EH (cell line): ENCODE data around the gene ARHGAP10.
"Not testable (repeated sequence)": the region's sequence is repeated elsewhere in the genome, so short reads cannot be mapped to it uniquely, and the experiment has no call there.

Source experiments
- DNase-seq: peaks from one replicate; pipeline ENCODE4 v3.0.0-alpha.2; 2015; ENCODE audit warnings: low read depth

The ARHGAP10 gene

DNA sequence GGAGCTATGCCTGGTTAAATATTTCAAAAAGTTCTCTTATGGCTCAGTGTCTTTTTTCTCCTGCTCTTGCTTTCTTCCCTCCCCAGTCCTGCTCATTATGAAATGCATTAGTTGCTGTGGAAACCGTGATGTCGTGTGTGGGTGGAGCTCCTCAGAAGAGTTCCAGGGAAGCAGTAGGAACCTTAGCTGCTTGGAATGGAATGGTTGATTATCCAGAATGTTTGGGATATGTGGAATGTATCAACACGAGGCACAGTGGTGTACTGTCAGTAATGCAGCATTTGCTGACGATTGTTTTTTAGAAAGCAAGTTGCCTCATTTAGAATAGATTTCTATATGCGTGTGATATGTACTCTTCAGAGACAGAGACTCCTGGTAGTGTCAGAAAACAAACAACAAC is 333.2 kb downstream of the ARHGAP10 start:
- peak; percentile 77 for DNase-seq

DNA sequence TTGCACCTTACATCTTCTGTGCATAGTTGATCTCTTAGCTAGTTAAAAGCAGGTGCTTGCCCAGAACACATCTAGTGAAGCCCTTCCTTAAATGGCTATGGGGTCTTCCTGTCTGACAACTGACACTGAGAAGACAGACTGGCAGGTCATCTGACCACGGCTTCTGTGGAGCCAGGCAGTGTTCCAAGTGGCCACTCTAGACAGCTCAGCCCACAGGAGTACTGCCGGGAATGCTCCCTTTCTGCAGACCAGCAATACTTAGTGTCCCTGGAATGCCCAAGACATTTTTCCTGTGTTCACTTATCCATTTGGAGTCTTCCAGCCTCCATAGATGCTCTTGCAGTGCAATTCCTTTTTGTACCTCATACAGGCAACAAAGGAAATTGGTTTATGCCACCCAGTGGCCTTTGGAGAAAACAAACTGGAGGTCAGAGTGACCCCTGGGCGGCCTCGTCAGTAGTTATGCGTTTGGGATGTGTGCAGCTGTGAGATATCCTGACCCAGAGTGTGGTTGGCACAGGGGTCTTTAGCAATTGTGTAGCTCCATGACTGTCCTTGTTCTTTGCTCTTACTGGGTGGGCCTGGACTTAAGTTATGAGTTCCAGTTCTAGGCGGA is 335.5 kb downstream of the ARHGAP10 start:
- DNase-seq: peak; percentile 49

DNA sequence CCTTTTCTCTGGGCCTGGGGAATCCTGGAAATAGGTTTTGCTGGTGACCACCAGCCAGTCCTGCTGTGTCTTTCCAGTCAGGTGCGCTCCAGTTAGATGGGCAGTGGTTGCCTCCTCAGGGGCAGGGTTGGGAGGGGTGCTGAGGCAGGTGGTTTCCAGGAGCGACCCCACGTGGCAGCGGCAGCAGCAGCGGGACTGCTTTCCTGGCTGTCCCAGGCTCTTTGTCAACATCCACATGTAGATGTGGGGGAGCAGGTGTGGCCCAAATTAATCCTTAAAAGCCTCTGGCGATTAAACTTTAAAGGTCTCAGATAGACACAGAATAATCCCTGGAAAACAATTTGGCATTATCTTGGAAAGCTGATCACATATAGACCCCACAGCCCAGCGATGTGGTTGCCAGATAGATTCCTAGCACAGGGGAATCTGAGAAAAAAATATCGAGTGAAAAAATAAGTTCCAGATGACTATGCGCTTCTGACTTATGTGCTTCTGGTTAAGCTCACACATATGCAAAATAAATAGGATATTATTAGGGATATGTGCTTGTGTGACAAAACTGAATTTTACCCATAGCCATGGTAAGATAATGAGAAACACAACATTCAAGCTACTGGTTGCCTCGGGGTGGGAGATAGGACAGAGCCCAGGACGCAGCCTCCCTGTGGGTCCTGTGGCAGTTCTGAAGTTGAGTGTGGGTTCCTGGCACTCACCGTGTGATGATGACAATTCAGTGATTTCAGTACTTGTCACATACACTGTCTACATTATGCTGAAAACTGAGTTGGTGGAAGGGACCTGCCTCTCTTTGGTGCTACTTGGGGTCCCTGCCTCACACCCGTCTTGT is 336.4 kb downstream of the ARHGAP10 start:
- DNase-seq: no peak

DNA sequence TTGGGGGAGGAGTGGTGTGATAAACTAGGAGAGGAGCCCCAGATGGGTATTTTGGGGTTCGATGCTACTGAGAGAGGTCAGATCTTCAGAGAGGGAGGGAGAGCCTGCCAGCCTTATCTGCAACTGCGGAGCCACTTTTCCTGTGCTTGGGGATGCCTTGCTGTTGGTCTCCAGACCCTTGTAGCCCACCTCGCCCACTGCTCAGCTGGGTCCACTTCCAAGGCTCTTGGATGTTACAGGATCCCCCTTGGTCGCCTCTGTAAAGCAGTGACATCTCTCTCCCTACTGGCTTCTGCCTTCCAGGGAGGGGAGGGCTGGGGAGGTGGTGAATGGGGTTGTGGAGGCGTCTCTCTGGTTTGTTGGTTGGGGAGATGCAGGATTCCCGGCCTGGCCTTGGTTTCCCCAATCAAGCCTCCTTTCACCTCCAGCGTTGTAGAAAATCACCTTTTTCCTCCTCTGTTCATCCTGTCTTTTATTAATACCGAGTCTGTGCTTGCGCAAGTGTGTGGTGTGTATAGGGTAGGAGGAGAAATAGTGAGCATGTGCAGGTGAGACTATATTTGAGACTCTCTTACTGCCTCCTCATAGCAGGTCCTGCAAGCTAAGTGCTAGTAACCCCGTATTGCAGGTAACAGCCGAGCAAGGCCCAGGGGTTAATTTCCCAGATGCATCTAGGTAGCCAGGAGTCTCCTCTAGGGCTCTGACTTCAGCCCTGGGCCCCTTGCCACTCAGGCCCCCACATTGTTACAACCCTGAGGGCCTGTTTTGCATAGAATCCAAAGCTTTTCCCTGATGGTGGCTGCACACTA is 337.4 kb downstream of the ARHGAP10 start:
- no peak for DNase-seq

DNA sequence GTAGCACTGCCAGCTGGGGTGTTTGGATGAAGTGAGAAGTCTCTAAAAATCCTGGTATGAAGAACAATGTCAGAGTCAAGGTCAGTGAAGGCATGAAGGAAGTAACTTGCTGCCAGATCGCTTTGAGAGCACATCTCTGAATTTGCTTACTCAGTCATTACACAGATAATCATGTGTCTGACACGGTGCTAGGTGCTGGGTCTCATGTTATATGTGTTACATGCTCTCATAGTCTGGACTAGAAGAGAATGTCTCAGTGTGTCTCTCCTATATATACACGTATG is 337.9 kb downstream of the ARHGAP10 start:
- DNase-seq: peak; percentile 11

DNA sequence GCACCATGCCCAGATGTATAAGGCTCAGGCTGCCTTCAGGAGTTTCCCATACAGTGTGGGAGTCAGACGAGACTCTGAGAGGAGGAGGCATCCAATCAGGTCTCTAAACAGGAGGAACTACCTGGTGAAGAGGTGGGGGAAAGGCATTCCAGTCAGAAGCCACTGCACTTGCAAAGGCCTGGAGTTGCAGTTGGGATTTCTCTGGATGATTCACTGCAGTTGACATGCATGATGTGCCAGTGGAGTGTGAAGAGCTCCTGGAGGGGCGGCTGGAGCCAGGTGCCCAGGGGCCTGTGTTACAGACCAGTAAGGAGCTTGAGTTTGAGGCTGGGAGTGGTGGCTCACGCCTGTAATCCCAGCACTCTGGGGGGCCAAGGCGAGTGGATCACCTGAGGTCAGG is 339.1 kb downstream of the ARHGAP10 start:
- DNase-seq: no peak

DNA sequence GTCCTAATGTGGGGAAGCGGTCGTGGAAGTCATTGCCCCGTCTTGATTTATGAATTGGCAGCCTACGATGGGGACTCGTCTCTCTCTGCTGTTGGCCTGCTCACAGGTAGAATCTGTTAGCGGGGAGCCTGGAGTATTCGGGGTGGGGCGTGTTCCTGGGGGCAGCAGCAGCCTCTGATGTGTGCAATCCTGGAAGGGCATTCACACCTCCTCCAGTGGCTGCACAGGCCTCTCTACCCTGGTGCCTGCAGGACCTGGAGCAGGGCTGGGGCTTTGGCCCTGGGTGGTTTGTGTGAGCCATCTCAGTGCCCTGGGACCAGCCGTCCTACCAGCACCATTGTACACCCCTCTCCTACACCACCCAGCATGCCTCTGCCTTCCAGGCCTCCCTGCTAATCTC is 340.9 kb downstream of the ARHGAP10 start:
- DNase-seq: no peak

DNA sequence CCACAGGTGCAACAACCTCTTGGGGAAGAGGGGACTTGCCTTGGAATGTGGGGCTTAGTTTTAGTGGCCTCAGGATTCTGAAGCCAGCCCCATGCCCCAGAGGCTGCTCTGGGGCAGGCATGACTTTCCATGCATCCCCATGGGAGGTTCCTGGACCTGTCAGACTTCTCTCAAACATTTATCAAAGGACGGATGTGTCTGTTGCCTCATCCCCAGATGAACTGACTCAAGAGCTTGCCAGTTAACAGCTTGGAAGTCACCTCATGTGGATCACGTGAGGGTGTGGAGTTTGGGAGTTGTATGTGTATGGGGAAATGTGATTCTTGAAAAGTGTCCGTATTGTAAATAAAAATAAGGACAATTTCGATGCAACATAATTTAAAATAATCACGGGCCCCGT is 341.5 kb downstream of the ARHGAP10 start:
- no peak for DNase-seq

DNA sequence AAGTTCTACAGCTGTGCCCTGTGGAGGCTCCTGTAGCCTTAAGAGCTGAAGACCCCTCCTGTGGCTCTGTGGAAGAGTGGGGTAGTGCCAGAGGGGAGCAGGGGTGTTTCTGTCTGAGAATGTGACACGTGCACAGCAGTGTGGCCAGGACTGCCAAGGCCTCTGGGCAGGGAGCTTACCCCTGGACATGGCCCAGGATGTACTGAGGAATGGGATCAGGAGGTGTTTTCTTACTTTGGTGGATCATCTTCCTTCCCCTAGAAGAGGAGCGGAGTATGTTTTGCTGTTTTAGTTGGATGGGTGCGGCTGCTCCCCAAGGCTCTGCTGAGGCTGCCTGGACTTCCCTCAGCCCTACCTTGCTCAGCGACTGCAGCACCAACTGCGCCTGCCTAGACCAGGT is 342.6 kb downstream of the ARHGAP10 start:
- DNase-seq: no peak

DNA sequence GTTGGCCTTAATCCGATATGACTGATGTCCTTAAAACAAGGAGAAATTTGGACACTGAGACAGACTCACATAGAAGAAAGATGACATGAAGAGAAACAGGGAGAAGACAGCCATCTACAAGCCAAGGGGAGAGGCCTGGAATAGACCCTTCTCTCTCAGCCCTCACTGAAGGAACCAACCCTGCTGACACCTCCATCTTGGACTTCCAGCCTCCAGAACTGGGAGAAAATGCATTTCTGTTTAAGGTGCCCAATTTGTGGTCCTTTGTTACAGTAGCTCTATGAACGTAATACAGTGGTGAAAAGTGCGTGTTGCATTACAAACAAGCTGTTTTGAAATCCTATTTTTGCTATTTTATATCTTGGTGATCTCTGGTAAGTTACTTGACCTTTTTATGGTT is 343.6 kb downstream of the ARHGAP10 start:
- DNase-seq: no peak

DNA sequence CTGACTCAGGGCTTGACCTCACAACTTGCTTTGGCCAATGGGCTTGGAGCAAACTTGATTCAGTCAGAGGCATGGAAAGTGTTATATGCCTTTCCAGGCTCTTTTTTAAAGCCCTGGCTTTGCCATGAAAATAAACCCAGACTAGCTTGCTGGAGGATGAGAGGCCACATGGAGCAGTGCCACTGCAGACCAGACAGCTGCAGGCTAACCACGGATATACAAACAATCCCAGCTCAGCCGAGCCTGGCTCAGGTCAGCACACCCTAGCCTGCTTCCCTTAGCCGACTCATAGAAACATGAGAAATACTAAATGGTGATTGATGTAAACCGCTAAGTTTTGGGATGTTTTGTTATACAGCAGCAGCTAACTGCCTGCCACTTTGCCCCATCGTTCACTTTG is 345.1 kb downstream of the ARHGAP10 start:
- DNase-seq: peak; percentile 29

DNA sequence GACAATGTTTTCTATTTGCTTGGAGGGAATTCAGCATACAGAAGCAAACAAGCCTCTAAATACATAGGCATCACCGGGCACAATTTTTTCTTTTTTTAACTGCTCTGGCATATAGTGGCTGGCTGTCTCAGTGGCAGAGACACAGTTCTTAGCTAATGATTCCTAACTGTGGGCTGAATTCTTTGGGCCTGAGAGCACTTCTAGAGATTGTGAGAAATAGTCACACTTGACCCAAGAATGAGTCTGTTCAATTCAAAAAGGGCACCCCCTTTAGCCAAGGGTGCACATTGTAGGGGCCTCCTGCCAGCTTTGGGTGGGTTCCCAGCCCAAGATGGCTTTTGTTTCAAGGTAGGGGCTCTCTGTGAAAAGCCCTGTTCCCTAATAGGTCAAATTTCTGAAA is 345.7 kb downstream of the ARHGAP10 start:
- no peak for DNase-seq

DNA sequence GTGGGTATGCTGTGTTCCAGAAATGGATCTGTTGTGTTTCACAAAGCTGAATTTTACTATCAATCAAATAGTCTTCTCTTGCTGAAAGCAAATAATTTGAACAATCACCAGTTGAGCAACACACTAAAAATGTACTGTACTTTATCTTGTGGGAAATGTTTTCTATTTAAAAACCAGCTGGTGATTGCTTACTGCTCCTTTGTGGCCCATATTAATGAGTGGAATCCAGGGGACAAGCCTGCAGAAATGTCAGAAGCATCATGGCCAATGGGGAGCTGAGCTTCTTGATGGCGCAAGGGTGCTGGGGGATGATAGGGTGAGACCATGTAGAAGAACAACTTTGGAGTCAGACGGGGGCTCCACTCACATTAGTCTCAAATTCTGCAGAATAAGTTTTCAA is 346.2 kb downstream of the ARHGAP10 start:
- no peak for DNase-seq

DNA sequence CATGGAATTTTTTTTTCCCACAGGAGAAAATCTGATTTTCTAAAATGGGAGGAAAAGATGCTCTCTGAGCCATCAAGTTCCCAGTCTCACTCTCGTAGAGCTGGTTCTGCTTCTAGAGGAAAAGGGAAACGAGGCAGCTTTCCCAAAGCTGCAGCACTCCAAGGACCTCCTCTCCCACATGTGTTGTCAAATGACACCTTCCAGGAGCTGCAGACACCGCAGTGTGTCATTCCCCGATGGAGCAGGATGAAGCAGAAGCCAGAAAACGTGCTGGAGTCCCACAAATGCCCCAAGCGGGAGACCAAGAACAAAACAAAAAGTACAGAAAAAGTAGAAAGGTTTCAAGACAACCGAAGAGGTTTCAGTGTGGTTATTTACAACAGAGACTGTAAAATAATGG is 348.1 kb downstream of the ARHGAP10 start:
- DNase-seq: no peak

DNA sequence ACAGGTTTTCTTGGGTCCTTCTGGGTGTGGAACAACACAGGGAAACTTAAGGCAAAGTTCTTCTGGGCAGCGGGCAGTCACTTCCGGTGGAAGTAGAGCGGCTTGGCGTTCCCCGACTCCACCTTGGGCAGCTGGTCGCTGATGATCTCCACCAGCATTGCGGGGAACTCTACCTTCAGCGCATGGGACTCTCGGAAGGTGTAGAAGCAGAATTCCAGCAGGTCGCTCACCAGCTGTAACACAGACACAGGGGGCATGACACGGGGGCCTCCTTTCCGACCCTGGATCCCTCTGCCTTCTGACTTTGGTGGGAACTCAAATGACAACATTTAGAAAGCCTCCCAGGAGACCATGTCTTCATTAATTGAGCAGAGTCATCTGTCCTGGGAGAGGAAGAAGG is 349.4 kb downstream of the ARHGAP10 start:
- no peak for DNase-seq

DNA sequence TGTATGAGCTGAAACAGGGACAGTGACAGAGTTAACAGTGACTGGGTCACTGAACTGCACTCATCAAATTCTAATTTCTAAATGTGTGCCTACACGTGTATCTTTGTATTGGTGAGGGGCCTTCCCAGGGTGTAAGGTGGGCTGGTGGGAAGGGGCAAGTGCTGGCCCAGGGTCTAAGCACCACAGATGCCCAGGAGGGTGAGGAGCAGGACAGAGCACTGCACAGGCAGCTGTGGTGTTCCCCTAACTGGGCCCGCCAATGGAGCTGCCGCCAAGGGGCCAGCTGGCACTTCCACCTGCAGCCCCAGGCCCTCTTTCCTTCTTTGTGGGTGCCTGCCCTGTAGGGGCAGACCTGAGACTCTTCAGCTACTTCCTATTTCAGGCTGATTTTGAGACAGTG is 349.9 kb downstream of the ARHGAP10 start:
- DNase-seq: no peak

DNA sequence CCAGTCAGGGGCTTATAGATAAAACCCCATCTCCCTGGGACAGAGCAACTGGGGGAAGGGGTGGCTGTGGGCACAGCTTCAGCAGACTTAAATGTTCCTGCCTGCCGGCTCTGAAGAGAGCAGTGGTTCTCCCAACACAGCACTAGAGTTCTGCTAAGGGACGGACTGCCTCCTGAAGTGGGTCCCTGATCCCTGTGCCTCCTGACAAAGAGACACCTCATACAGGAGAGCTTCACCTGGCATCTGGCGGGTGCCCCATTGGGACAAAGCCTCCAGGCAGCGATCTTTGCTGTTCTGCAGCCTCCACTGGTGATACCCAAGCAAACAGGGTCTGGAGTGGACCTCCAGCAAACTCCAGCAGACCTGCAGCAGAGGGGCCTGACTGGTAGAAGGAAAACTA is 351.2 kb downstream of the ARHGAP10 start:
- DNase-seq: not testable (repeated sequence)

DNA sequence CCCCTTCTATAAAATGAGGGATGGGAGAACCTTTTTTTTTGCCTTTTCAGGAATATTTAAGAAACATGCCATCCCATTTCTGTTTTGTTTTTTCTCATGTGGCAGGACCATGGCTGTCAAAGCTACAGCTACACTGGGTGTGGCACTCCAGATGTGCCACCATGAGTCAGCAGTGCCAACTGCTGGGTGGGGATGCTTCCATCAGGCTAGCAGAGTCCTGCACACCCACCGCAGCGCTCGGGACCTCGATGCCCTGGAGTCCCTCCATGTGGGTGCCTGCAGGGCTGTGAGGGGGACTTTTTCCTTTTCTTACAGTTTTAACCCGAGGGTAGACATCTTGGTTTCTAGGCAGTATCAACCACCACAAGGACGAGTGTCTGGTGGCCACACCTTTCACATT is 357.7 kb downstream of the ARHGAP10 start:
- DNase-seq: no peak

DNA sequence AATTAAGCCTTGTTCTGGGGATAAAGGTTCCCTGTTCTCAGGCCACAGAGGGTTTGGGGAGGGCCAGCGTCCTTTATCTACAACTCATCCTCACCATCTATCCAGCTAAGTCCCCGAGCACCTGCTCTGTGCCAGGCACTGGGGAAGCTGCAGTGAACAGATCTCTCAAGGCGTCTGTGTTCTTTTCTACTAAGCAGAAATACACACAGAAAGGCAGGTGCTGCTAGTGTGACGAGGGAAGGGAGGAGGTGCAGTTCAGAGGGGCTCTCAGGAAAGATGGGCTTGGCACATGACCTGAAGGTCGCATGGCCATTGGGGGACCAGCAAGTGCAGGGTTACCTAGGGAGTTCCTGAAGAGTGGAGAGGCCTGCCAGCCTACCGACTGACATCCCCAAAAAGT is 358.1 kb downstream of the ARHGAP10 start:
- DNase-seq: no peak

DNA sequence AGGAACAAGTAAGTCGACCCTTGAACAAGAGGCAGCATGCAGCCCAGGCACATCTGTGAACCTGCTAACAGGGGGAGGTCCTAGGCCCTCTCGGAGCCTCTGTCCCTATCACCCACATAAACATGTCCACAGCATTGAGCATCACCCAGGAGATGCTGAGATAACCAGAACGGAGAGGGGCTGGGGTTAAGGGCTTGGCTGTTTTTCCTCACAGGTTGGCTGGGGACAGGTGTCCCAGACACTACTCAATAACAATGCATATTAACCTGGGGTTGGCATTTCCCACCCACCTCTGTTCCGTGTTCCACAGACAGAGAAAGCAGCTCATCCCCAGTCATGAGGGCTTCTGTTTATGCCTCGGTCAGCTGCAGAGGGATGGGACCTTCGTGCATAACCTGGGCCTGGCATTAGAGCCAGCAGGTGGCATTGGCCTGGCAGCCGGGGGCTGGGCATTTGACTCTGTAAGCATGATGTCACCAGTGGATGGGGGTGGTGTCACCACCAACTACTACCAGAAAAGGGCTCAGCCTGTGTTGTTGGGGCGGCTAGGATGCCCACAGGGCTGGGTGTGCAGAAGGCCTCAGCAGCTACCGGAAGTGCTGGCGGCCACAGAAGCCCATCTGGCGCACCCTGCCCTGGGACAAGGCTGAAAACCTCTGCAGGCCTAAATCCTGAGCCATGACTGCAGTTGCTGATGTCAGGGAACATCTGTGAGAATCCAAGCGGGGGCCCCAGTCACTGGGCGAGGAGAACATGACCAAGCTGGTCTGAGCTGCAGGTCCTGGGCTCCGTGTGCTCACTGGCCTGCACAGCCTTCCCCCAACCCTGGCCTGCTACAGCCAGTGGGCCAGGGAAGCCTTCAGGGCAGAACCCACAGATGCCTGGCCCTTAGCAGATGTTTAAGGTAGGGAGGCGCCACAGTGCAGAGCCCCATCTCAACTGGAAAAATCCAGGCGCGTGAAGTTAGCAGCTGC is 358.9 kb downstream of the ARHGAP10 start:
- no peak for DNase-seq

DNA sequence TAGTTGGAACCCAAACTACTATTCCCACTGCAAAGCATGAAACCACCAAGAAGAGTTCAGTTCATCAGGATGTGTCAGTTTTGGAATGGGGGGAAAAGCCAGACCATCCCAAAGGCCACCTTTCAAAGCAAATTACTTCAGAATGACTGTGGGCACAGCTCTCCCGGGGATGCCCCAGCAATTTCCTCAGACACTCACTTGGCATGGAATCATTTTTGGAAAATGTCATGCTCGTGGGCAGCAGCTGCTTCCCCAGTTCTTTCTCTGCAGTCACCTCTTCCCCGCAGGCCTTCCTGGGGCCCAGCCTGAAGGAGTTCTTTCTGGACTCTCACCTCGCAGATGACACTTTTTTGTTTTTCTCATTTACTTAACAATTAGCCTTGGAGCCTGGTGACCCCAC is 360.0 kb downstream of the ARHGAP10 start:
- DNase-seq: no peak
